Measurements from ENCODE around the gene TRIM23.

Gene TRIM23

DNA sequence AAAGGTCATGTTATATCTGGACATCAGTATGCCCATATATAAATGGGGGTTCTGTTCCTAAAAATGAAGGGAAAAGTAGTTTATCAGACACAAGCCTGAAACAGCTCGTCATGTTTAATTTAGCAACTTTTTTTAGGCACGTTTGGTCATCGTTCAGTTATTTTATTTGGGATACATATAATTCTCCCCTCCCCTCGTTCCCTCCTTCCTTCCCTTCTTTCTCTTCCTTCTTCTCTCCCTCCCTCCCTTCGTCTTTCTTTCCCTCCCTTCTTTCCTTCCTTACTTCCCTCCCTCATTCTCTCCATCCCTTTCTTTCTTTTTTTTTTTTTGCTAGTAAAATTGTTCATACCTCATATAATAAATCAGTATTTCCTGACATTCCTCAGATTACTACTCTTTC lies 57.6 kb downstream of the TRIM23 start:
- DNase-seq (ENCODE audit: low read depth, low spot score), result no peak

DNA sequence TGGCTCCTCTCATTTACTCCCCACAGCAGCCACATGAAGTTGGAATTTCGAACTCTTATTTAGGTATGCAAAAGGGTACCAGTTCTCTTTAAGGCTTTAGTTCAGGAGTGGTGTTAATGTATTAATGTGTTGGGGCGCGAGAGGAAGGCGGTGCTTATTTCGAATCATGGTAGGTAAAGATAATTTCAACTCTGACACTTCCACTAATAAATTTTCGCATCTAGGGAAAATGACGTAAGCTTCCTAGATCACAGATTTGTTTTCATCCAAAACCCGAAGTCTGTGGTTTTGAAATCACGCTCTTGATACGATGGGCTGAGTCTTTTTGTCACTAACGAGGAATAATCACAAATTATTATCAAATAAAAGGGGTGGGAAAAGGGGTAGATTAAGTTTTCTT lies 60.4 kb downstream of the TRIM23 start:
- no peak for DNase-seq (ENCODE audit: low read depth, low spot score)

DNA sequence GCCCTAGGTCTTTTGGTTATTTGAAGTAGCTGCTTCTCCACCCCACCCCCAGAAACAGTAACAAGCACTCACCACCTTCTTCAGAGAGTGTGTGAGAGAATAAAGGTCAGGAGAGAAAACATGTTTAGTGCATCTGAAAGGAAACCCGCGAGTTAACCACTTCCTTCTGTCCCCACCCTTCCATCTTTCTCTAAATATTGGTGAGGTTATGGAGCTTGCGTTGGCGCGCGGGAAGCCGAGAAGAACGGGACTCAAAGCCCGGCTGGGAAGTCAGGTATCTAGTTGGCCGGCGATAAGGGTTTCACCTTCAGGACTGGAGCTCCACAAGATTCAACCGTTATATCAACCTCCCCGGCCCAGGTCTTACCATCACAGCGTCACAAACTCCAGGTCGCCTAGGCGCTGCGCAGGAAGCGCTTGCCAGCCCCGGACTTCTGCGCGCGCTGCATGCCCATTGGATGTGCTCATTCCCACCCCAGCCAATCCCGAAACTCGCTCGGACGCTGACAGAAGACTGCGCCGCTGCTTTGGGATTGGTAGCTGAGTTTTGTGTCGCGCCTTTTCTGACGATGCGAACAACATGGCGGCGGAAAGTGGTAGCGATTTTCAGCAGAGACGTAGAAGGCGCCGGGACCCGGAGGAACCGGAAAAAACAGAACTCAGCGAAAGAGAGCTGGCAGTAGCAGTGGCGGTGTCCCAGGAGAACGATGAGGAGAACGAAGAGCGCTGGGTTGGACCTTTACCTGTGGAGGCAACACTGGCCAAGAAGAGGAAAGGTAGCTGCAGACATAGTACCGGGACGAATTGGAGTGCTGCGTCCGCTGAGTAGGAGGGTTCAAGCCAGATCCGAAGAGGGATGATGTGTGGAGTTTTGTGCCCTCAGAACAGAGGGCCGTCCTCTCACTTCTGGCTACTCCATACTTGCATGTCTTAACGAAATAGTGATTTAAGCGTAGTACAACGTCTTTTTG lies 61.1 kb downstream of the TRIM23 start, which contains the start of the genes CENPK and PPWD1:
TSS of gene CENPK (minus strand) at position 438 of the 971 bp plus-strand sequence. CDS start 8,261 bp downstream, outside the sequence.
TSS of gene PPWD1 (plus strand) at position 566 of the 971 bp plus-strand sequence. CDS start at position 581, 15 bp downstream.
- peak; percentile 90 for DNase-seq (ENCODE audit: low read depth, low spot score)

DNA sequence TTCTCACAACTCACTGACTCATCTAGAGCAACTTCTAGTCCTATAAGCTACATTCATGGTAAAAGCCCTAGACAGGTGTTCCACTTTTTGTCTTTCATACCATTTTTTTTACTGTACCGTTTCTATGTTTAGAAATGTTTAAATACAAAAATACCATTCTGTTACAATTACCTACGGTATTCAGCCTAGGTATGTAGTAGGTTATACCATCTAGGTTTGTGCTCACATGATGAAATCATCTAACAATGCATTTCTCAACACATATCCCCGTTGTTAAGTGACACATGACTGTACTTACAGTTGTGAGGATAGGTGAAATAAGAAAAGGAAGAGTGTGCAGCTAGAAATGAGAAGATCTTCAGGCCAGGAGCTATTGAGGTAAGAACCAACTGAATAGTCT lies 67.4 kb downstream of the TRIM23 start:
- DNase-seq (ENCODE audit: low read depth, low spot score), result no peak

DNA sequence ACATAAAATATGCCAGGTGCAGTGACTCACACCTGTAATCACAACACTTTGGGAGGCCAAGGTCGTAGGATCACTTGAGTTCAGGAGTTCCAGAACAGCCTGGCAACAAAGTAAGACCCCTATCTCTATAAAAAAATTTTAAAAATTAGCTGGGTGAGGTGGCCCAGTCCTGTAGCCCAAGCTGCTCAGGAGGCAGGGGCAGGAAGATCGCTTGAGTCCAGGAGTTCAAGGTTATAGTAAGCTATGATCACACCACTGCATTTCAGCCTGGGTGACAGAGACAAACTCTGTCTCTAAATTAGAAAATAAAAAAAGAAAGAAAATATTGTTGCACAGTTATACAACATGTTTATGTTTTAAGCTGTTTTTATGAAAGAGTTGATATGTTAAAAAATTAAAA lies 68.0 kb downstream of the TRIM23 start:
- DNase-seq (ENCODE audit: low read depth, low spot score), result no peak

DNA sequence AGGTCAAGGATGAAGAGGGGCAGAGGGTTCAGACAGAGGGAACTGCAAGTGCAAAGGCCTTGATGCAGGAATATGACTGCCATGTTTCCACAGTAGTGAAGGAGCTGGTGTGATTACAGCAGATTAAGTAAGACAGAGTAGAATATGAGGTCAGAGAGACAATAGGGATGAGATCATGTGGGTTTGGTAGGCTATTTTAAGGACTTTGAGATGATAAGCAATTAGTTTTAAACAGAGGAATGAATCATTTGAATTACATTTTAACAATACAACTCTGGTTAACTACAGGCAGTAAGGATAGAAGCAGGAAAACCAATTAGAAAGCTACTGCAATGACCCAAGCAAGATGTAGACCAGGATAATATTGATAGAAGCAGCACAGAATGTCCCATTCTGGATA lies 68.8 kb downstream of the TRIM23 start:
- no peak for DNase-seq (ENCODE audit: low read depth, low spot score)

DNA sequence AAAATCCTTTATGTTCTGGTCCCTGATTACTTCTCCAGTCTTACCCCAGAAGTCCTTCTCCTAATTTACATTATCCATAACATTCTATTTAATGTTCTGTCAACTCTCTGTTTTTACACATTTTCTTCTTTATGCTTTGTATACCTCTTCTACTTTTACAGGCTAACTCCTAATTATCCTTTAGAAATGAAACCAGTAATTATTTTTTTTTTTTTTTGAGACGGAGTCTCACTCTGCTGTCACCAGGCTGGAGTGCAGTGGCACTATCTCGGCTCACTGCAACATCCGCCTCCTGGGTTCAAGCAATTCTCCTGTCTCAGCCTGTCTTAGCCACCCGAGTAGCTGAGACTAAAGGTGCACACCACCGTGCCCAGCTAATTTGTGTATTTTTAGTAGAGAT lies 70.2 kb downstream of the TRIM23 start:
- no peak for DNase-seq (ENCODE audit: low read depth, low spot score)

DNA sequence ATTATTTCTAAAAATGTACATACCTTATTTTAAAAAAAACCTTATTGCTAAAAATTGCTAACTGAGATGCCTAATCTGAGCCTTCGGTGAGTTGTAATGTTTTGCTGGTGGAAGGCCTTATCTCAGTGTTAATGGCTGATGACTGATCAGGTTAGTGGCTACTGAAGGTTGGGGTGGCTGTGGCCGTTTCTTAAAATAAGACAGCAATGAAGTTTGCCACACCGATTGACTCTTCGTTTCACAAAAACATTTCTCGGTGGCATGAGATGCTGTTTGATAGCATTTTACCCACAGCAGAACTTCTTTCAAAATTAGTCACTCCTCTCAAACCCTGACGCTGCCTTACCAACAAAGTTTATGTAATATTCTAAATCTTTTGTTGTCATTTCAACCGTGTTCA lies 75.9 kb downstream of the TRIM23 start:
- no peak for DNase-seq (ENCODE audit: low read depth, low spot score)

DNA sequence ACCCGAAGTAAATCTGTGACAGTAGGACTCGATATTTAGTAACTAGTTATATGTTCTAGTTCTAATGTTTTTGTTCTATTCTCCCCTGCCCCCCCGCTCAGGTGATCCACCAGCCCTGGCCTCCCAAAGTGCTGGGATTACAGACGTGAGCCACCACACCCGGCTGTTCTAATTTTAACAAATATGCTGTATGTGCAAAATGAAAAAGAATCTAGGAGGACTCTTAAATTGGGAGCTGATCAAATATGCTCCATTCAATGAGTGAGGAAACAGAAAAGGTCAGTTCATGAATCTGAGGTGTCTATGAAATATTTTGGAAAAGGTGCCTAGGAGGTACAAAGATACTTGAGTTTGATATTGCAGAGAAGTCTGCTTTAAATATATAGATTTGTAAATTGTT lies 78.0 kb downstream of the TRIM23 start:
- DNase-seq (ENCODE audit: low read depth, low spot score), result no peak

DNA sequence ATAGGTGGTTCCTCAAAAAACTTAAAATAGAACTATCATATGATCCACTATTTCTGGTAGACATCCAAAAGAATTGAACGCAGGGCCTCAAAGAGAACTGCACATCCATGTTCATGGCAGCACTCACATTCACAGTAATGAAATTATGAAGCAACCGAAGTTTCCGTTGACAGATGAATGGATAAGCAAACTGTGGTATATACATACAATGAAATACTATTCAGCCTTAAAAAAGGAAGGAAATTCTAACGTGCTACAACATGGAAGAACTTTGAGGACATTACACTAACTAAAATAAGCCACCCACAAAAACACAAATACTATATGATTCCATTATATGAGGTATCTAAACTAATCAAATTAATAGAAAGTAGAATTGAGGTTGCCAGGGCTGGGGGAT lies 79.7 kb downstream of the TRIM23 start:
- DNase-seq (ENCODE audit: low read depth, low spot score), result no peak

DNA sequence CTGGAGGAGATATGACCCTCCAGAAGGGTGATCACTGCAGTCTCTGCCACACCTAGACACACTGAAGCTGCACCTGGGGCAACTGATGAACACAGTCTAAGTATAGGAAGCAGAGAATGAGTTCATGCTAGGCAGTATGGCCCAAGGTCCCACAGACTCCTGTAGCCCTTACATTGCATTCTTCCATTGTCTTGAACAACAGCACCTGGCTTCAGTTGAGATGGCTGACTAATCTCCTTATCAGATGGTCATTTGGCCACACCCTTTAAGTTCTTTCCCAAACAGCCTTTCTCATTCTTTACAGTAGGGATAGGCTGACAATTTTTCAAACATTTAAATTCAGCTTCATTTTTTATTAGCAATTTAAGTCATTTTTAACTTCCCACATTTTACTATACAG lies 84.3 kb downstream of the TRIM23 start:
- DNase-seq (ENCODE audit: low read depth, low spot score), result no peak

Data from iPS DF 19.7 (cell line).